ENCODE data around the gene EEIG2. TPM values are rescaled to one million over a fixed set of nuclear protein-coding genes. Genes with fewer than 3 reads are reported as not detected.
"Not testable (repeated sequence)": the region's sequence is repeated elsewhere in the genome, so short reads cannot be mapped to it uniquely, and the experiment has no call there.

The EEIG2 gene
- total RNA-seq, 1 experiment from 2014 or later = 16.0 TPM

- H3K4me2 ChIP-seq (ENCODE audit: low read length) = no peak overlapping the region
- DNase-seq (ENCODE audit: low read depth, low spot score) (no peak), ATAC-seq (no peak)
- H2AFZ ChIP-seq (ENCODE audit: low read depth, low read length, poor library complexity, severe bottlenecking) = no peak overlapping the region
- TF ChIP-seq SP1 (IDR thresholded peaks at IDR 0.05; ENCODE audit: low read depth) = no peak
- TF ChIP-seq EZH2 (IDR thresholded peaks at IDR 0.05) = no peak
- no peak for TF ChIP-seq SRF (IDR thresholded peaks at IDR 0.05; ENCODE audit: low read depth)
- no peak for TF ChIP-seq FOSL1 (IDR thresholded peaks at IDR 0.05; ENCODE audit: low read depth)
- TF ChIP-seq, protein P1, sequence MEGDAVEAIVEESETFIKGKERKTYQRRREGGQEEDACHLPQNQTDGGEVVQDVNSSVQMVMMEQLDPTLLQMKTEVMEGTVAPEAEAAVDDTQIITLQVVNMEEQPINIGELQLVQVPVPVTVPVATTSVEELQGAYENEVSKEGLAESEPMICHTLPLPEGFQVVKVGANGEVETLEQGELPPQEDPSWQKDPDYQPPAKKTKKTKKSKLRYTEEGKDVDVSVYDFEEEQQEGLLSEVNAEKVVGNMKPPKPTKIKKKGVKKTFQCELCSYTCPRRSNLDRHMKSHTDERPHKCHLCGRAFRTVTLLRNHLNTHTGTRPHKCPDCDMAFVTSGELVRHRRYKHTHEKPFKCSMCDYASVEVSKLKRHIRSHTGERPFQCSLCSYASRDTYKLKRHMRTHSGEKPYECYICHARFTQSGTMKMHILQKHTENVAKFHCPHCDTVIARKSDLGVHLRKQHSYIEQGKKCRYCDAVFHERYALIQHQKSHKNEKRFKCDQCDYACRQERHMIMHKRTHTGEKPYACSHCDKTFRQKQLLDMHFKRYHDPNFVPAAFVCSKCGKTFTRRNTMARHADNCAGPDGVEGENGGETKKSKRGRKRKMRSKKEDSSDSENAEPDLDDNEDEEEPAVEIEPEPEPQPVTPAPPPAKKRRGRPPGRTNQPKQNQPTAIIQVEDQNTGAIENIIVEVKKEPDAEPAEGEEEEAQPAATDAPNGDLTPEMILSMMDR (IDR thresholded peaks at IDR 0.05 in 2 of 3, conservative IDR thresholded peaks at IDR 0.05 in 1 of 3; ENCODE audit: borderline replicate concordance in 1 of 3, insufficient read depth in 1 of 3, low read depth in 2 of 3, low read length in 2 of 3) = no peak
- TF ChIP-seq POLR2AphosphoS5 (IDR thresholded peaks at IDR 0.05; ENCODE audit: low read depth, low read length) = no peak
- TF ChIP-seq ZFX (IDR thresholded peaks at IDR 0.05) = no peak
- no peak for TF ChIP-seq TCF7L2 (IDR thresholded peaks at IDR 0.05; ENCODE audit: borderline replicate concordance, extremely low read depth, insufficient read depth, insufficient read length)
- TF ChIP-seq EGR1 (IDR thresholded peaks at IDR 0.05; ENCODE audit: low read depth) = no peak
- no peak for TF ChIP-seq CBX3 (IDR thresholded peaks at IDR 0.05; ENCODE audit: low read depth)
- no peak for TF ChIP-seq JUND (IDR thresholded peaks at IDR 0.05)
- TF ChIP-seq, protein P2, sequence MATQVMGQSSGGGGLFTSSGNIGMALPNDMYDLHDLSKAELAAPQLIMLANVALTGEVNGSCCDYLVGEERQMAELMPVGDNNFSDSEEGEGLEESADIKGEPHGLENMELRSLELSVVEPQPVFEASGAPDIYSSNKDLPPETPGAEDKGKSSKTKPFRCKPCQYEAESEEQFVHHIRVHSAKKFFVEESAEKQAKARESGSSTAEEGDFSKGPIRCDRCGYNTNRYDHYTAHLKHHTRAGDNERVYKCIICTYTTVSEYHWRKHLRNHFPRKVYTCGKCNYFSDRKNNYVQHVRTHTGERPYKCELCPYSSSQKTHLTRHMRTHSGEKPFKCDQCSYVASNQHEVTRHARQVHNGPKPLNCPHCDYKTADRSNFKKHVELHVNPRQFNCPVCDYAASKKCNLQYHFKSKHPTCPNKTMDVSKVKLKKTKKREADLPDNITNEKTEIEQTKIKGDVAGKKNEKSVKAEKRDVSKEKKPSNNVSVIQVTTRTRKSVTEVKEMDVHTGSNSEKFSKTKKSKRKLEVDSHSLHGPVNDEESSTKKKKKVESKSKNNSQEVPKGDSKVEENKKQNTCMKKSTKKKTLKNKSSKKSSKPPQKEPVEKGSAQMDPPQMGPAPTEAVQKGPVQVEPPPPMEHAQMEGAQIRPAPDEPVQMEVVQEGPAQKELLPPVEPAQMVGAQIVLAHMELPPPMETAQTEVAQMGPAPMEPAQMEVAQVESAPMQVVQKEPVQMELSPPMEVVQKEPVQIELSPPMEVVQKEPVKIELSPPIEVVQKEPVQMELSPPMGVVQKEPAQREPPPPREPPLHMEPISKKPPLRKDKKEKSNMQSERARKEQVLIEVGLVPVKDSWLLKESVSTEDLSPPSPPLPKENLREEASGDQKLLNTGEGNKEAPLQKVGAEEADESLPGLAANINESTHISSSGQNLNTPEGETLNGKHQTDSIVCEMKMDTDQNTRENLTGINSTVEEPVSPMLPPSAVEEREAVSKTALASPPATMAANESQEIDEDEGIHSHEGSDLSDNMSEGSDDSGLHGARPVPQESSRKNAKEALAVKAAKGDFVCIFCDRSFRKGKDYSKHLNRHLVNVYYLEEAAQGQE (IDR thresholded peaks at IDR 0.05; ENCODE audit: low read depth) = no peak
- TF ChIP-seq EZH2phosphoT487 (IDR thresholded peaks at IDR 0.05; ENCODE audit: borderline replicate concordance) = no peak
- TF ChIP-seq ELF1 (IDR thresholded peaks at IDR 0.05; ENCODE audit: borderline replicate concordance, low read depth) = no peak
- TF ChIP-seq SIN3A (IDR thresholded peaks at IDR 0.05; ENCODE audit: low read depth) = no peak
- TF ChIP-seq ZNF274 (IDR thresholded peaks at IDR 0.05; ENCODE audit: low read depth, low read length) = no peak
- TF ChIP-seq RAD21 (IDR thresholded peaks at IDR 0.05; ENCODE audit: low read depth) = no peak
- no peak for TF ChIP-seq POLR2A (IDR thresholded peaks at IDR 0.05; ENCODE audit: borderline replicate concordance, extremely low read depth, insufficient read depth, insufficient read length)
- H3K9me2 ChIP-seq (ENCODE audit: insufficient read depth) = no peaks in the 10 kb centered on the region
- H3K27ac ChIP-seq (ENCODE audit: low read depth, low read length) = no peak overlapping the region
- no peaks in the 10 kb centered on the region for H4K20me1 ChIP-seq (ENCODE audit: insufficient read depth)
- CTCF ChIA-PET = no interaction called here
- BruUV-seq (replicated peaks) = no TSS peak
- no peaks in the 10 kb centered on the region for H3K27me3 ChIP-seq (ENCODE audit: insufficient read depth, low read length)
- H3K9ac ChIP-seq (ENCODE audit: low read length) = no peak overlapping the region
- POLR2A ChIA-PET = no interaction called here
- intact Hi-C loops (cut with micrococcal nuclease) = no loop called here
- H3K9me3 ChIP-seq (ENCODE audit: control insufficient read depth in 1 of 2, insufficient read depth in 1 of 2, low read depth in 1 of 2, low read length in 2 of 2) = no peaks in the 10 kb centered on the region
- H3K79me2 ChIP-seq (ENCODE audit: insufficient read depth, low read length) = no peaks in the 10 kb centered on the region
- RAD21 ChIA-PET (ENCODE audit: low non-redundant PET in 1 of 2, low total read pairs in 2 of 2, uncharacterized antibody in 2 of 2, unreplicated experiment in 2 of 2) = no interaction called here
- H3K4me3 ChIP-seq (replicated peaks in 1 of 2; ENCODE audit: low read depth in 1 of 2, low read length in 2 of 2) = no peak overlapping the region
- no peaks in the 10 kb centered on the region for H3K36me3 ChIP-seq (ENCODE audit: control insufficient read depth in 1 of 2, insufficient read depth in 2 of 2, low read length in 2 of 2)
- no peaks in the 10 kb centered on the region for H3K4me1 ChIP-seq (ENCODE audit: control insufficient read depth in 1 of 2, insufficient read depth in 2 of 2, low read length in 2 of 2)
Measured at GRCh38 chr1:108541861-108542260, 18.0 kb upstream of the EEIG2 start.

- H3K79me2 ChIP-seq (ENCODE audit: insufficient read depth, low read length); H3K9ac ChIP-seq (ENCODE audit: low read length); H2AFZ ChIP-seq (ENCODE audit: low read depth, low read length, poor library complexity, severe bottlenecking); H3K9me2 ChIP-seq (ENCODE audit: insufficient read depth); H3K36me3 ChIP-seq (ENCODE audit: control insufficient read depth in 1 of 2, insufficient read depth in 2 of 2, low read length in 2 of 2); ATAC-seq; DNase-seq (ENCODE audit: low read depth, low spot score); intact Hi-C loops (cut with micrococcal nuclease); H3K4me2 ChIP-seq (ENCODE audit: low read length); H3K27ac ChIP-seq (ENCODE audit: low read depth, low read length); RAD21 ChIA-PET (ENCODE audit: low non-redundant PET in 1 of 2, low total read pairs in 2 of 2, uncharacterized antibody in 2 of 2, unreplicated experiment in 2 of 2); H3K4me3 ChIP-seq (replicated peaks in 1 of 2; ENCODE audit: low read depth in 1 of 2, low read length in 2 of 2); CTCF ChIA-PET; POLR2A ChIA-PET; H3K27me3 ChIP-seq (ENCODE audit: insufficient read depth, low read length); H3K4me1 ChIP-seq (ENCODE audit: control insufficient read depth in 1 of 2, insufficient read depth in 2 of 2, low read length in 2 of 2); H3K9me3 ChIP-seq (ENCODE audit: control insufficient read depth in 1 of 2, insufficient read depth in 1 of 2, low read depth in 1 of 2, low read length in 2 of 2); H4K20me1 ChIP-seq (ENCODE audit: insufficient read depth); BruUV-seq (replicated peaks): not testable (repeated sequence)
Measured at GRCh38 chr1:108547493-108547892, 12.4 kb upstream of the EEIG2 start.
